SK-N-SH (cell line): ENCODE measurements around the gene BRD7. TPM values are rescaled to one million over a fixed set of nuclear protein-coding genes. Genes with fewer than 3 reads are reported as not detected.

Experiments
- CTCF ChIA-PET: fragments of 300-600, 350-600 bp; formaldehyde crosslinking; extraction: SDS; loops from one replicate; lab custom pipeline; 2021; lab: Yijun Ruan, JAX
- POLR2A ChIA-PET: fragments of 350-600 bp; sonication (Branson Sonifier 250); formaldehyde crosslinking; extraction: SDS; loops from one replicate; lab custom pipeline; 2020; ENCODE audit warnings: antibody characterized with exemption, inconsistent platforms; lab: Yijun Ruan, JAX
- DNase-seq: peaks from one replicate; pipeline ENCODE4 v3.0.0; 2012
- H2AFZ ChIP-seq: fragments of 200-600 bp; sonication (generic); 2 replicates; pipeline ENCODE4 v1.8.1; 2016; ENCODE audit warnings: antibody characterized with exemption, mild to moderate bottlenecking, low read depth
- H3F3A ChIP-seq: fragments of 200-600 bp; sonication (generic); replicated peaks from 2 replicates; pipeline ENCODE3; 2016; ENCODE audit warnings: antibody characterized with exemption, mild to moderate bottlenecking; ENCODE audit not compliant: insufficient read depth
- H3K27ac ChIP-seq, 2 experiments: fragments of 200-500 bp in 1 of 2; fragments of 200-600 bp in 1 of 2; sonication (Bioruptor generic) in 1 of 2; sonication (generic), shearing (Covaris generic) in 1 of 2; 2 replicates each; pipeline versions ENCODE4 v1.5.1 to v1.6.1; 2014 to 2016; ENCODE audit warnings: low read depth in 2 of 2, inconsistent platforms in 1 of 2, low read length in 1 of 2, mild to moderate bottlenecking in 1 of 2, mixed read lengths in 1 of 2
- H3K27me3 ChIP-seq: fragments of 200-600 bp; sonication (generic), shearing (Covaris generic); 2 replicates; pipeline ENCODE4 v1.6.1; 2016; ENCODE audit warnings: mixed run types; ENCODE audit not compliant: insufficient read depth
- H3K36me3 ChIP-seq, 2 experiments: fragments of 200-500 bp in 1 of 2; fragments of 200-600 bp in 1 of 2; sonication (Bioruptor generic) in 1 of 2; sonication (generic) in 1 of 2; replicated peaks in 1 of 2; 2 replicates each; pipeline versions ENCODE3 to v1.5.1; 2014 to 2016; ENCODE audit warnings: low read length in 1 of 2, mild to moderate bottlenecking in 1 of 2; ENCODE audit not compliant: insufficient read depth in 2 of 2, control insufficient read depth in 1 of 2
- H3K4me1 ChIP-seq, 2 experiments: fragments of 200-500 bp in 1 of 2; fragments of 200-600 bp in 1 of 2; sonication (Bioruptor generic) in 1 of 2; sonication (generic), shearing (Covaris generic) in 1 of 2; 2 replicates each; pipeline versions ENCODE4 v1.5.1 to v1.6.1; 2014 to 2016; ENCODE audit warnings: low read depth in 1 of 2, low read length in 1 of 2, mixed run types in 1 of 2; ENCODE audit not compliant: insufficient read depth in 2 of 2, control insufficient read depth in 1 of 2
- H3K4me2 ChIP-seq: fragments of 200-600 bp; sonication (generic), shearing (Covaris generic); 2 replicates; pipeline ENCODE4 v1.6.1; 2017; ENCODE audit warnings: mixed run types
- H3K4me3 ChIP-seq, 2 experiments: fragments of 200-500 bp in 1 of 2; fragments of 200-600 bp in 1 of 2; sonication (Bioruptor generic) in 1 of 2; sonication (generic), shearing (Covaris generic) in 1 of 2; 2 replicates each; pipeline versions ENCODE4 v1.5.1 to v1.8.1; 2014 to 2016; ENCODE audit warnings: low read depth in 2 of 2, inconsistent platforms in 1 of 2, low read length in 1 of 2, mild to moderate bottlenecking in 1 of 2, mixed read lengths in 1 of 2, moderate library complexity in 1 of 2
- H3K79me2 ChIP-seq: fragments of 200-600 bp; sonication (generic); 2 replicates; pipeline ENCODE4 v1.8.1; 2017; ENCODE audit warnings: mild to moderate bottlenecking; ENCODE audit not compliant: insufficient read depth
- H3K9ac ChIP-seq: fragments of 200-600 bp; sonication (generic); 2 replicates; pipeline ENCODE4 v1.6.1; 2017; ENCODE audit warnings: mixed run types
- H3K9me2 ChIP-seq: fragments of 200-600 bp; sonication (generic); 2 replicates; pipeline ENCODE4 v1.6.1; 2017; ENCODE audit warnings: mixed run types
- H3K9me3 ChIP-seq: fragments of 200-600 bp; sonication (generic); 2 replicates; pipeline ENCODE4 v1.6.1; 2017; ENCODE audit warnings: mixed run types, mild to moderate bottlenecking, moderate library complexity
- H4K20me1 ChIP-seq: fragments of 200-600 bp; sonication (generic); 2 replicates; pipeline ENCODE4 v1.6.1; 2017; ENCODE audit warnings: mild to moderate bottlenecking, mixed run types; ENCODE audit not compliant: insufficient read depth
- CHD2 ChIP-seq: fragments of 150-350 bp; IDR thresholded peaks from 2 replicates; pipeline ENCODE4 v1.6.1; 2018; ENCODE audit warnings: low read length; ENCODE audit not compliant: partially characterized antibody
- CTCF ChIP-seq: fragments of 200-600 bp; sonication (generic); IDR thresholded peaks from 2 replicates; pipeline ENCODE4 v1.6.1; 2017; ENCODE audit warnings: antibody characterized with exemption, mild to moderate bottlenecking, moderate library complexity
- ELF1 ChIP-seq: IDR thresholded peaks from 2 replicates; pipeline ENCODE4 v1.4.0; 2012
- EP300 ChIP-seq, 2 experiments: IDR thresholded peaks; 2 replicates each; pipeline versions ENCODE4 v1.4.0 to v1.6.1; 2012; ENCODE audit warnings: borderline replicate concordance in 1 of 2, low read depth in 1 of 2, low read length in 1 of 2
- EZH2phosphoT487 ChIP-seq: fragments of 200-600 bp; sonication (generic); IDR thresholded peaks from 2 replicates; pipeline ENCODE4 v1.6.1; 2017; ENCODE audit warnings: low read depth, mixed run types, mild to moderate bottlenecking, antibody characterized with exemption, moderate library complexity, borderline replicate concordance
- FOXJ3 ChIP-seq: sonication (generic); formaldehyde crosslinking; IDR thresholded peaks from 2 replicates; pipeline ENCODE4 v1.5.1; 2020; ENCODE audit warnings: mild to moderate bottlenecking, missing genetic modification reagents
- GABPA ChIP-seq: IDR thresholded peaks from 2 replicates; pipeline ENCODE4 v1.4.0; 2012; ENCODE audit warnings: low read depth, mild to moderate bottlenecking
- GATA2 ChIP-seq: sonication (generic); formaldehyde crosslinking; IDR thresholded peaks from 2 replicates; pipeline ENCODE4 v1.5.0; 2020; ENCODE audit warnings: mild to moderate bottlenecking, missing genetic modification reagents
- NRF1 ChIP-seq: IDR thresholded peaks from 2 replicates; pipeline ENCODE4 v1.6.1; 2012; ENCODE audit warnings: low read depth, mild to moderate bottlenecking, low read length
- POLR2AphosphoS5 ChIP-seq: IDR thresholded peaks from 2 replicates; pipeline ENCODE4 v1.6.1; 2012; ENCODE audit warnings: low read depth, low read length
- RCOR1 ChIP-seq: fragments of 150-350 bp; IDR thresholded peaks from 2 replicates; pipeline ENCODE4 v1.6.1; 2017; ENCODE audit warnings: antibody characterized with exemption, low read length
- RFX5 ChIP-seq: IDR thresholded peaks from 2 replicates; pipeline ENCODE4 v1.6.1; 2012; ENCODE audit warnings: mild to moderate bottlenecking, improper control_type of control experiment, low read length
- SMC3 ChIP-seq: IDR thresholded peaks from 2 replicates; pipeline ENCODE4 v1.6.1; 2012; ENCODE audit warnings: low read depth, low read length, improper control_type of control experiment
- TAF1 ChIP-seq: IDR thresholded peaks from 2 replicates; pipeline ENCODE4 v1.6.1; 2012; ENCODE audit warnings: low read depth, mild to moderate bottlenecking, low read length, moderate library complexity, borderline replicate concordance
- TCF12 ChIP-seq: IDR thresholded peaks from 2 replicates; pipeline ENCODE4 v1.4.0; 2012
- USF2 ChIP-seq: fragments of 150-350 bp; IDR thresholded peaks from 2 replicates; pipeline ENCODE4 v1.6.1; 2017; ENCODE audit warnings: antibody characterized with exemption, low read length, low read depth, borderline replicate concordance
- ZBTB33 ChIP-seq: IDR thresholded peaks from 2 replicates; pipeline ENCODE4 v1.4.0; 2012; ENCODE audit warnings: low read depth, borderline replicate concordance
- WGBS: methylation state at CpG from one replicate; pipeline ENCODE4 v1.1.6; 2017; ENCODE audit warnings: low lambda C conversion rate; 5-methylcytosine and 5-hydroxymethylcytosine counted together
- polyA plus RNA-seq, 3 experiments: library from polyadenylated mRNA; depleted of rRNA; stranded (reverse); fragments of >200 nt; gene quantifications; 2 replicates each; pipeline ENCODE4 v1.2.3, GENCODE V29; 2012
- TF ChIP-seq, protein P1 (sequence below): IDR thresholded peaks from 2 replicates; pipeline ENCODE4; 2012
- TF ChIP-seq, protein P2 (sequence below): fragments of 150-350 bp; IDR thresholded peaks from 2 replicates; pipeline ENCODE4 v1.6.1; 2016; ENCODE audit warnings: mild to moderate bottlenecking, low read depth, low read length

BRD7 gene
- polyA plus RNA-seq, 1 of the 3 experiments (the other 2 are of a cell fraction) = 32.9 TPM

DNA sequence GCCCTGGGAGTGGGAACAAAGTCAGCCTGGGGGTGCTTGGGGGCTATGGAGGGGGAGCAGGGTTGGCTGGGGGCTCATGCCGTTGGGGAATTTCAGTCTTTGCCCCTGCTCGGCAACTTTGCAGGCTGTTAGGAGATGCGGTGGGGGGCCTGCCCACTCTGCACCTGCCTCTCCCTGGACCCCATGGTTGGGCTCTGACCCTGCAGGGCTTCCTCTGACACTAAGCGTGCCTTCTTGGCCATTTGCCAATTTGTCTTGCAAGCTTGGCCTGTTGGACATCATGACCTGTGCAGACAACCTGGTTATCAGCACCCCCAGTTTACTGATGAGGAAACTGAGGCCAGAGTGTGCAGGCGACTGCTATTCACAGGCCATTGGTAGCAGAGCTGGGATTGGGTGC is 87.9 kb downstream of the BRD7 start:
- Histone ChIP-seq H3F3A (peaks cover 4% of the 10 kb centered on the region), H3K9me3 (no peaks in the 10 kb centered on the region), H3K4me3 (no peak overlapping the region), H3K36me3 (no peaks in the 10 kb centered on the region), H3K79me2 (peaks cover 16% of the 10 kb centered on the region; the same call in 1 of the 2 replicates), H3K4me2 (no peak overlapping the region), H3K9ac (no peak overlapping the region), H3K27ac (no peak overlapping the region), H3K4me1 (peaks cover 0 to 19% of the 10 kb centered on the region in 2 experiments; a peak in 1 of 4 replicates), H2AFZ (no peak overlapping the region), H3K9me2 (no peaks in the 10 kb centered on the region)
- WGBS = 84% methylated on average over 4 of the region's 5 CpGs
- CTCF ChIA-PET = interaction anchor here (1.0 to 1.7 kb wide), 4 partner anchors 22 to 384 kb away, joined by 3 to 5 read pairs (median 3); no protein-coding TSS in a partner anchor
- DNase-seq = no peak
- POLR2A ChIA-PET = no interaction called here
- TF ChIP-seq RCOR1 = no peak
- no peak for TF ChIP-seq TCF12
- TF ChIP-seq GABPA = no peak
- TF ChIP-seq RFX5 = no peak
- TF ChIP-seq, protein P1, sequence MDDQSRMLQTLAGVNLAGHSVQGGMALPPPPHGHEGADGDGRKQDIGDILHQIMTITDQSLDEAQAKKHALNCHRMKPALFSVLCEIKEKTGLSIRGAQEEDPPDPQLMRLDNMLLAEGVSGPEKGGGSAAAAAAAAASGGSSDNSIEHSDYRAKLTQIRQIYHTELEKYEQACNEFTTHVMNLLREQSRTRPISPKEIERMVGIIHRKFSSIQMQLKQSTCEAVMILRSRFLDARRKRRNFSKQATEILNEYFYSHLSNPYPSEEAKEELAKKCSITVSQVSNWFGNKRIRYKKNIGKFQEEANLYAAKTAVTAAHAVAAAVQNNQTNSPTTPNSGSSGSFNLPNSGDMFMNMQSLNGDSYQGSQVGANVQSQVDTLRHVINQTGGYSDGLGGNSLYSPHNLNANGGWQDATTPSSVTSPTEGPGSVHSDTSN = no peak
- no peak for TF ChIP-seq SMC3
- no peak for TF ChIP-seq USF2
- TF ChIP-seq TAF1 = no peak
- no peak for TF ChIP-seq EP300 (IDR thresholded peaks at IDR 0.05; ENCODE audit: borderline replicate concordance in 1 of 2, low read depth in 1 of 2, low read length in 1 of 2)
- TF ChIP-seq ZBTB33 = no peak
- TF ChIP-seq CHD2 = no peak
- TF ChIP-seq NRF1 = no peak
- no peak for TF ChIP-seq EZH2phosphoT487
- TF ChIP-seq ELF1 = no peak
- no peak for TF ChIP-seq FOXJ3 (CRISPR knock-in tag)
- TF ChIP-seq POLR2AphosphoS5 = no peak
- no peak for TF ChIP-seq GATA2 (CRISPR knock-in tag)
- TF ChIP-seq, protein P2, sequence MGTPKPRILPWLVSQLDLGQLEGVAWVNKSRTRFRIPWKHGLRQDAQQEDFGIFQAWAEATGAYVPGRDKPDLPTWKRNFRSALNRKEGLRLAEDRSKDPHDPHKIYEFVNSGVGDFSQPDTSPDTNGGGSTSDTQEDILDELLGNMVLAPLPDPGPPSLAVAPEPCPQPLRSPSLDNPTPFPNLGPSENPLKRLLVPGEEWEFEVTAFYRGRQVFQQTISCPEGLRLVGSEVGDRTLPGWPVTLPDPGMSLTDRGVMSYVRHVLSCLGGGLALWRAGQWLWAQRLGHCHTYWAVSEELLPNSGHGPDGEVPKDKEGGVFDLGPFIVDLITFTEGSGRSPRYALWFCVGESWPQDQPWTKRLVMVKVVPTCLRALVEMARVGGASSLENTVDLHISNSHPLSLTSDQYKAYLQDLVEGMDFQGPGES = no peak
- TF ChIP-seq CTCF = no peak
- TF ChIP-seq, all 33 proteins: peak for 0
- Histone ChIP-seq H4K20me1 (peaks cover 13% of the 10 kb centered on the region; the same call in 1 of the 2 replicates), H3K27me3 (no peaks in the 10 kb centered on the region)
